PC-3 (cell line): Measurements from ENCODE around the gene HIRA. TPM values are rescaled to one million over a fixed set of nuclear protein-coding genes. Genes with fewer than 3 reads are reported as not detected.
"Not testable (repeated sequence)": the region's sequence is repeated elsewhere in the genome, so short reads cannot be mapped to it uniquely, and the experiment has no call there.

ENCODE experiments used
- ATAC-seq: fragments of 200-7000 bp; cut with Tn5 transposase; 2 replicates; pipeline ENCODE4 v1.9.1; 2020; ENCODE audit warnings: mild to moderate bottlenecking, moderate library complexity
- BruUV-seq: library from RNA; stranded (reverse); fragments of 400-500 nt; replicated peaks from 2 replicates; lab custom pipeline; 2021; lab: Mats Ljungman, UMichigan
- CTCF ChIA-PET: fragments of 300-600 bp; sonication (Branson Sonifier 250); formaldehyde crosslinking; loops from one replicate; lab custom pipeline; 2022; ENCODE audit warnings: antibody characterized with exemption; lab: Charles Lee
- POLR2A ChIA-PET: fragments of 300-600 bp; sonication (Branson Sonifier 250); formaldehyde crosslinking; loops from one replicate; lab custom pipeline; 2022; ENCODE audit warnings: antibody characterized with exemption; ENCODE audit not compliant: unreplicated experiment; lab: Charles Lee
- DNase-seq: peaks from one replicate; pipeline ENCODE4 v3.0.0-alpha.2; 2015
- H2AFZ ChIP-seq: fragments of 300-600 bp; sonication (generic); 2 replicates; pipeline ENCODE4 v1.6.0; 2016; ENCODE audit warnings: antibody characterized with exemption, low read length
- H3F3A ChIP-seq: fragments of 300-600 bp; sonication (generic); one replicate; pipeline ENCODE4 v1.6.0; 2017; ENCODE audit warnings: antibody characterized with exemption, low read length, control low read depth, mild to moderate bottlenecking; ENCODE audit not compliant: unreplicated experiment
- H3K27ac ChIP-seq: fragments of 300-600 bp; sonication (generic); 2 replicates; pipeline ENCODE4 v1.5.1; 2016; ENCODE audit warnings: mild to moderate bottlenecking, low read length
- H3K27me3 ChIP-seq: fragments of 300-600 bp; sonication (generic); 2 replicates; pipeline ENCODE4 v1.6.1; 2016; ENCODE audit warnings: low read length, mixed read lengths
- H3K36me3 ChIP-seq: fragments of 300-600 bp; sonication (generic); 2 replicates; pipeline ENCODE4 v1.6.1; 2016; ENCODE audit warnings: low read depth, mixed run types, low read length, mixed read lengths
- H3K4me1 ChIP-seq: fragments of 300-600 bp; sonication (generic); 2 replicates; pipeline ENCODE4 v1.5.1; 2016; ENCODE audit warnings: low read length; ENCODE audit not compliant: insufficient read depth
- H3K4me2 ChIP-seq: fragments of 300-600 bp; sonication (generic); 2 replicates; pipeline ENCODE4 v1.6.0; 2016; ENCODE audit warnings: low read length
- H3K4me3 ChIP-seq: fragments of 300-600 bp; sonication (generic); 2 replicates; pipeline ENCODE4 v1.5.1; 2016; ENCODE audit warnings: mild to moderate bottlenecking, low read length, mixed read lengths
- H3K79me2 ChIP-seq: fragments of 300-600 bp; sonication (generic); 2 replicates; pipeline ENCODE4 v1.6.1; 2017; ENCODE audit warnings: low read length, mixed read lengths
- H3K9ac ChIP-seq: fragments of 300-600 bp; sonication (generic); 2 replicates; pipeline ENCODE4 v1.6.0; 2016; ENCODE audit warnings: mild to moderate bottlenecking, low read length
- H3K9me2 ChIP-seq: fragments of 300-600 bp; sonication (generic); replicated peaks from 2 replicates; pipeline ENCODE4 v1.6.1; 2016; ENCODE audit warnings: mixed run types, low read length, mixed read lengths
- H3K9me3 ChIP-seq: fragments of 300-600 bp; sonication (generic); 2 replicates; pipeline ENCODE4 v1.6.1; 2016; ENCODE audit warnings: low read length, mixed read lengths
- H4K20me1 ChIP-seq: fragments of 300-600 bp; sonication (generic); 2 replicates; pipeline ENCODE4 v1.6.1; 2016; ENCODE audit warnings: low read length, mixed read lengths
- CTCF ChIP-seq: fragments of 300-600 bp; sonication (generic); conservative IDR thresholded peaks from 2 replicates; pipeline ENCODE4 v1.5.1; 2017; ENCODE audit warnings: antibody characterized with exemption, low read depth, mild to moderate bottlenecking, low read length
- EZH2 ChIP-seq: fragments of 300-600 bp; sonication (generic); IDR thresholded peaks from one replicate; pipeline ENCODE4 v1.6.1; 2017; ENCODE audit warnings: antibody characterized with exemption, mild to moderate bottlenecking, low read length; ENCODE audit not compliant: unreplicated experiment
- EZH2phosphoT487 ChIP-seq: fragments of 300-600 bp; sonication (generic); IDR thresholded peaks from 2 replicates; pipeline ENCODE4 v1.6.1; 2018; ENCODE audit warnings: mild to moderate bottlenecking, antibody characterized with exemption, low read length, borderline replicate concordance
- intact Hi-C: fragments of 100-400 bp; cut with micrococcal nuclease; formaldehyde crosslinking; loops from 2 replicates; pipeline ENCODE4 v1.9.0; 2023
- total RNA-seq: library from RNA; depleted of rRNA; stranded (reverse); fragments of >200 nt; gene quantifications from 2 replicates; pipeline ENCODE4 v1.2.3, GENCODE V29; 2014

Gene HIRA
- total RNA-seq, 1 experiment from 2014 or later, result 12.4 TPM

GRCh38 chr22:19321757-19322156 lies 109.8 kb downstream of the HIRA start:
- Histone ChIP-seq H2AFZ (no peak overlapping the region), H3K79me2 (no peaks in the 10 kb centered on the region), H4K20me1 (no peaks in the 10 kb centered on the region), H3K36me3 (no peaks in the 10 kb centered on the region), H3K27ac (no peak overlapping the region), H3K27me3 (no peaks in the 10 kb centered on the region), H3K9me2 (no peaks in the 10 kb centered on the region), H3K4me1 (no peaks in the 10 kb centered on the region), H3F3A (no peaks in the 10 kb centered on the region), H3K4me2 (no peak overlapping the region), H3K9me3 (no peaks in the 10 kb centered on the region; the same call in 1 of the 2 replicates), H3K4me3 (no peak overlapping the region), H3K9ac (no peak overlapping the region)
- ATAC-seq, result no peak
- DNase-seq, result no peak
- no TSS peak for BruUV-seq
- POLR2A ChIA-PET, result no interaction called here
- intact Hi-C loops, result no loop called here
- TF ChIP-seq CTCF, result no peak
- no peak for TF ChIP-seq EZH2phosphoT487
- TF ChIP-seq EZH2, result no peak
- CTCF ChIA-PET, result no interaction called here

GRCh38 chr22:19320136-19320535 lies 111.4 kb downstream of the HIRA start:
- ATAC-seq, H3K9me3 ChIP-seq, CTCF ChIA-PET, H3K4me3 ChIP-seq, H3K27ac ChIP-seq, H3K36me3 ChIP-seq, H2AFZ ChIP-seq, POLR2A ChIA-PET, intact Hi-C loops, H3K4me2 ChIP-seq, H3K4me1 ChIP-seq, H3K79me2 ChIP-seq, H3K9me2 ChIP-seq, H3F3A ChIP-seq, BruUV-seq, H4K20me1 ChIP-seq, H3K9ac ChIP-seq, DNase-seq, H3K27me3 ChIP-seq: not testable (repeated sequence)

GRCh38 chr22:19319281-19319680 lies 112.3 kb downstream of the HIRA start:
- H3K79me2 ChIP-seq, result no peaks in the 10 kb centered on the region
- H3K27me3 ChIP-seq, result no peaks in the 10 kb centered on the region
- POLR2A ChIA-PET, result no interaction called here
- no peak overlapping the region for H2AFZ ChIP-seq
- CTCF ChIA-PET, result no interaction called here
- no TSS peak for BruUV-seq
- ATAC-seq, result no peak
- H3F3A ChIP-seq, result no peaks in the 10 kb centered on the region
- no peaks in the 10 kb centered on the region for H3K4me1 ChIP-seq
- H3K4me3 ChIP-seq, result no peak overlapping the region
- DNase-seq, result no peak
- no peaks in the 10 kb centered on the region for H4K20me1 ChIP-seq
- TF ChIP-seq EZH2, result no peak
- no peak for TF ChIP-seq EZH2phosphoT487
- no peak for TF ChIP-seq CTCF
- H3K4me2 ChIP-seq, result no peak overlapping the region
- no peak overlapping the region for H3K9ac ChIP-seq
- no peak overlapping the region for H3K27ac ChIP-seq
- intact Hi-C loops, result no loop called here
- no peaks in the 10 kb centered on the region; the same call in 1 of the 2 replicates for H3K9me3 ChIP-seq
- H3K36me3 ChIP-seq, result no peaks in the 10 kb centered on the region
- H3K9me2 ChIP-seq, result no peaks in the 10 kb centered on the region
